SK-N-SH (cell line): ENCODE measurements around the gene TEKT5. TPM values are rescaled to one million over a fixed set of nuclear protein-coding genes. Genes with fewer than 3 reads are reported as not detected.

Experiments
- CTCF ChIA-PET: fragments of 300-600, 350-600 bp; formaldehyde crosslinking; extraction: SDS; loops from one replicate; lab custom pipeline; 2021; lab: Yijun Ruan, JAX
- POLR2A ChIA-PET: fragments of 350-600 bp; sonication (Branson Sonifier 250); formaldehyde crosslinking; extraction: SDS; loops from one replicate; lab custom pipeline; 2020; ENCODE audit warnings: antibody characterized with exemption, inconsistent platforms; lab: Yijun Ruan, JAX
- DNase-seq: peaks from one replicate; pipeline ENCODE4 v3.0.0; 2012
- H2AFZ ChIP-seq: fragments of 200-600 bp; sonication (generic); 2 replicates; pipeline ENCODE4 v1.8.1; 2016; ENCODE audit warnings: antibody characterized with exemption, mild to moderate bottlenecking, low read depth
- H3F3A ChIP-seq: fragments of 200-600 bp; sonication (generic); replicated peaks from 2 replicates; pipeline ENCODE3; 2016; ENCODE audit warnings: antibody characterized with exemption, mild to moderate bottlenecking; ENCODE audit not compliant: insufficient read depth
- H3K27ac ChIP-seq, 2 experiments: fragments of 200-500 bp in 1 of 2; fragments of 200-600 bp in 1 of 2; sonication (Bioruptor generic) in 1 of 2; sonication (generic), shearing (Covaris generic) in 1 of 2; 2 replicates each; pipeline versions ENCODE4 v1.5.1 to v1.6.1; 2014 to 2016; ENCODE audit warnings: low read depth in 2 of 2, inconsistent platforms in 1 of 2, low read length in 1 of 2, mild to moderate bottlenecking in 1 of 2, mixed read lengths in 1 of 2
- H3K27me3 ChIP-seq: fragments of 200-600 bp; sonication (generic), shearing (Covaris generic); 2 replicates; pipeline ENCODE4 v1.6.1; 2016; ENCODE audit warnings: mixed run types; ENCODE audit not compliant: insufficient read depth
- H3K36me3 ChIP-seq, 2 experiments: fragments of 200-500 bp in 1 of 2; fragments of 200-600 bp in 1 of 2; sonication (Bioruptor generic) in 1 of 2; sonication (generic) in 1 of 2; replicated peaks in 1 of 2; 2 replicates each; pipeline versions ENCODE3 to v1.5.1; 2014 to 2016; ENCODE audit warnings: low read length in 1 of 2, mild to moderate bottlenecking in 1 of 2; ENCODE audit not compliant: insufficient read depth in 2 of 2, control insufficient read depth in 1 of 2
- H3K4me1 ChIP-seq, 2 experiments: fragments of 200-500 bp in 1 of 2; fragments of 200-600 bp in 1 of 2; sonication (Bioruptor generic) in 1 of 2; sonication (generic), shearing (Covaris generic) in 1 of 2; 2 replicates each; pipeline versions ENCODE4 v1.5.1 to v1.6.1; 2014 to 2016; ENCODE audit warnings: low read depth in 1 of 2, low read length in 1 of 2, mixed run types in 1 of 2; ENCODE audit not compliant: insufficient read depth in 2 of 2, control insufficient read depth in 1 of 2
- H3K4me2 ChIP-seq: fragments of 200-600 bp; sonication (generic), shearing (Covaris generic); 2 replicates; pipeline ENCODE4 v1.6.1; 2017; ENCODE audit warnings: mixed run types
- H3K4me3 ChIP-seq, 2 experiments: fragments of 200-500 bp in 1 of 2; fragments of 200-600 bp in 1 of 2; sonication (Bioruptor generic) in 1 of 2; sonication (generic), shearing (Covaris generic) in 1 of 2; 2 replicates each; pipeline versions ENCODE4 v1.5.1 to v1.8.1; 2014 to 2016; ENCODE audit warnings: low read depth in 2 of 2, inconsistent platforms in 1 of 2, low read length in 1 of 2, mild to moderate bottlenecking in 1 of 2, mixed read lengths in 1 of 2, moderate library complexity in 1 of 2
- H3K79me2 ChIP-seq: fragments of 200-600 bp; sonication (generic); 2 replicates; pipeline ENCODE4 v1.8.1; 2017; ENCODE audit warnings: mild to moderate bottlenecking; ENCODE audit not compliant: insufficient read depth
- H3K9ac ChIP-seq: fragments of 200-600 bp; sonication (generic); 2 replicates; pipeline ENCODE4 v1.6.1; 2017; ENCODE audit warnings: mixed run types
- H3K9me2 ChIP-seq: fragments of 200-600 bp; sonication (generic); 2 replicates; pipeline ENCODE4 v1.6.1; 2017; ENCODE audit warnings: mixed run types
- H3K9me3 ChIP-seq: fragments of 200-600 bp; sonication (generic); 2 replicates; pipeline ENCODE4 v1.6.1; 2017; ENCODE audit warnings: mixed run types, mild to moderate bottlenecking, moderate library complexity
- H4K20me1 ChIP-seq: fragments of 200-600 bp; sonication (generic); 2 replicates; pipeline ENCODE4 v1.6.1; 2017; ENCODE audit warnings: mild to moderate bottlenecking, mixed run types; ENCODE audit not compliant: insufficient read depth
- CHD2 ChIP-seq: fragments of 150-350 bp; IDR thresholded peaks from 2 replicates; pipeline ENCODE4 v1.6.1; 2018; ENCODE audit warnings: low read length; ENCODE audit not compliant: partially characterized antibody
- EP300 ChIP-seq, 2 experiments: IDR thresholded peaks; 2 replicates each; pipeline versions ENCODE4 v1.4.0 to v1.6.1; 2012; ENCODE audit warnings: borderline replicate concordance in 1 of 2, low read depth in 1 of 2, low read length in 1 of 2
- EZH2phosphoT487 ChIP-seq: fragments of 200-600 bp; sonication (generic); IDR thresholded peaks from 2 replicates; pipeline ENCODE4 v1.6.1; 2017; ENCODE audit warnings: low read depth, mixed run types, mild to moderate bottlenecking, antibody characterized with exemption, moderate library complexity, borderline replicate concordance
- FOXJ3 ChIP-seq: sonication (generic); formaldehyde crosslinking; IDR thresholded peaks from 2 replicates; pipeline ENCODE4 v1.5.1; 2020; ENCODE audit warnings: mild to moderate bottlenecking, missing genetic modification reagents
- FOXM1 ChIP-seq: IDR thresholded peaks from 2 replicates; pipeline ENCODE4 v1.4.0; 2012; ENCODE audit warnings: low read depth, mild to moderate bottlenecking
- GABPA ChIP-seq: IDR thresholded peaks from 2 replicates; pipeline ENCODE4 v1.4.0; 2012; ENCODE audit warnings: low read depth, mild to moderate bottlenecking
- GATA2 ChIP-seq: sonication (generic); formaldehyde crosslinking; IDR thresholded peaks from 2 replicates; pipeline ENCODE4 v1.5.0; 2020; ENCODE audit warnings: mild to moderate bottlenecking, missing genetic modification reagents
- IRF3 ChIP-seq: fragments of 150-350 bp; IDR thresholded peaks from 2 replicates; pipeline ENCODE4 v1.6.1; 2016; ENCODE audit warnings: mild to moderate bottlenecking, low read depth, low read length
- JUND ChIP-seq: IDR thresholded peaks from 2 replicates; pipeline ENCODE4 v1.4.0; 2012
- MAX ChIP-seq: IDR thresholded peaks from 2 replicates; pipeline ENCODE4 v1.4.0; 2012; ENCODE audit warnings: low read depth
- MXI1 ChIP-seq: IDR thresholded peaks from 2 replicates; pipeline ENCODE4 v1.6.1; 2012; ENCODE audit warnings: mild to moderate bottlenecking, low read depth, low read length, improper control_type of control experiment
- NFIC ChIP-seq: IDR thresholded peaks from 2 replicates; pipeline ENCODE4 v1.4.0; 2012; ENCODE audit warnings: borderline replicate concordance
- NRF1 ChIP-seq: IDR thresholded peaks from 2 replicates; pipeline ENCODE4 v1.6.1; 2012; ENCODE audit warnings: low read depth, mild to moderate bottlenecking, low read length
- RAD21 ChIP-seq: IDR thresholded peaks from 2 replicates; pipeline ENCODE4 v1.6.1; 2012; ENCODE audit warnings: mild to moderate bottlenecking, low read length
- RCOR1 ChIP-seq: fragments of 150-350 bp; IDR thresholded peaks from 2 replicates; pipeline ENCODE4 v1.6.1; 2017; ENCODE audit warnings: antibody characterized with exemption, low read length
- REST ChIP-seq: IDR thresholded peaks from 2 replicates; pipeline ENCODE4 v1.6.1; 2012; ENCODE audit warnings: mild to moderate bottlenecking, low read depth, low read length, moderate library complexity
- RXRA ChIP-seq: IDR thresholded peaks from 2 replicates; pipeline ENCODE4 v1.4.0; 2012; ENCODE audit warnings: low read depth, mild to moderate bottlenecking, borderline replicate concordance
- SIN3A ChIP-seq: IDR thresholded peaks from 2 replicates; pipeline ENCODE4 v1.6.1; 2012; ENCODE audit warnings: low read depth, mild to moderate bottlenecking, low read length, moderate library complexity, borderline replicate concordance
- SMC3 ChIP-seq: IDR thresholded peaks from 2 replicates; pipeline ENCODE4 v1.6.1; 2012; ENCODE audit warnings: low read depth, low read length, improper control_type of control experiment
- TAF1 ChIP-seq: IDR thresholded peaks from 2 replicates; pipeline ENCODE4 v1.6.1; 2012; ENCODE audit warnings: low read depth, mild to moderate bottlenecking, low read length, moderate library complexity, borderline replicate concordance
- TCF12 ChIP-seq: IDR thresholded peaks from 2 replicates; pipeline ENCODE4 v1.4.0; 2012
- TEAD4 ChIP-seq: IDR thresholded peaks from 2 replicates; pipeline ENCODE4 v1.4.0; 2012; ENCODE audit warnings: mild to moderate bottlenecking, borderline replicate concordance; ENCODE audit not compliant: insufficient read depth
- USF1 ChIP-seq: IDR thresholded peaks from 2 replicates; pipeline ENCODE4 v1.4.0; 2012; ENCODE audit warnings: low read depth, borderline replicate concordance
- USF2 ChIP-seq: fragments of 150-350 bp; IDR thresholded peaks from 2 replicates; pipeline ENCODE4 v1.6.1; 2017; ENCODE audit warnings: antibody characterized with exemption, low read length, low read depth, borderline replicate concordance
- YY1 ChIP-seq: IDR thresholded peaks from 2 replicates; pipeline ENCODE4 v1.4.0; 2012; ENCODE audit warnings: low read depth, mild to moderate bottlenecking
- ZBTB33 ChIP-seq: IDR thresholded peaks from 2 replicates; pipeline ENCODE4 v1.4.0; 2012; ENCODE audit warnings: low read depth, borderline replicate concordance
- WGBS: methylation state at CpG from one replicate; pipeline ENCODE4 v1.1.6; 2017; ENCODE audit warnings: low lambda C conversion rate; 5-methylcytosine and 5-hydroxymethylcytosine counted together
- polyA plus RNA-seq, 3 experiments: library from polyadenylated mRNA; depleted of rRNA; stranded (reverse); fragments of >200 nt; gene quantifications; 2 replicates each; pipeline ENCODE4 v1.2.3, GENCODE V29; 2012

Gene TEKT5
- polyA plus RNA-seq, 1 of the 3 experiments (the other 2 are of a cell fraction): not detected

GRCh38 chr16:10741844-10742243 lies 47.1 kb upstream of the TEKT5 start:
- Histone ChIP-seq H3K79me2 (peaks cover 11% of the 10 kb centered on the region), H3K4me2 (no peak overlapping the region), H3F3A (peaks cover 16% of the 10 kb centered on the region), H3K9ac (no peak overlapping the region), H3K36me3 (no peaks in the 10 kb centered on the region), H3K9me3 (no peaks in the 10 kb centered on the region), H3K9me2 (no peaks in the 10 kb centered on the region), H3K4me3 (no peak overlapping the region), H3K4me1 (peaks cover 3 to 38% of the 10 kb centered on the region in 2 experiments; a peak in 3 of 4 replicates), H2AFZ (0 out of 2 replicates have a peak overlapping the region, but pooled peaks have one; percentile 14), H4K20me1 (no peaks in the 10 kb centered on the region), H3K27ac (peak overlapping the region in 1 of 2 experiments; percentile 97; a peak in 3 of 4 replicates), H3K27me3 (no peaks in the 10 kb centered on the region)
- CTCF ChIA-PET: interaction anchor here (1.2 to 10.8 kb wide), 2 partner anchors 177 to 226 kb away, joined by 3 to 305 read pairs; no protein-coding TSS in a partner anchor
- 43% methylated on average over 4 of the region's 4 CpGs for WGBS
- POLR2A ChIA-PET: no interaction called here
- DNase-seq: peak; percentile 76
- TF ChIP-seq TAF1: no peak
- TF ChIP-seq NRF1: no peak
- no peak for TF ChIP-seq FOXM1
- TF ChIP-seq TCF12: peak; percentile 55; the same call in 1 of the 2 replicates
- TF ChIP-seq SMC3: no peak
- peak in 1 of 2 experiments; percentile 49; a peak in 1 of 4 replicates for TF ChIP-seq EP300 (IDR thresholded peaks at IDR 0.05; ENCODE audit: borderline replicate concordance in 1 of 2, low read depth in 1 of 2, low read length in 1 of 2)
- TF ChIP-seq TEAD4: no peak
- TF ChIP-seq RXRA: no peak
- no peak for TF ChIP-seq USF1
- TF ChIP-seq ZBTB33: no peak
- TF ChIP-seq REST: no peak
- TF ChIP-seq YY1: no peak
- TF ChIP-seq RCOR1: peak; percentile 89
- peak; percentile 49; the same call in 1 of the 2 replicates for TF ChIP-seq GATA2
- TF ChIP-seq IRF3: no peak
- TF ChIP-seq GABPA: no peak
- TF ChIP-seq CHD2: peak; percentile 66
- peak; percentile 8; the same call in 1 of the 2 replicates for TF ChIP-seq RAD21
- no peak for TF ChIP-seq EZH2phosphoT487
- TF ChIP-seq MAX: 0 out of 2 replicates have a peak, but pooled peaks have one; percentile 16
- no peak for TF ChIP-seq SIN3A
- no peak; the same call in 1 of the 2 replicates for TF ChIP-seq NFIC
- TF ChIP-seq MXI1: peak; percentile 89
- no peak for TF ChIP-seq USF2
- TF ChIP-seq JUND: no peak
- TF ChIP-seq FOXJ3 (CRISPR knock-in tag): no peak
